Posterior vena cava (tissue), 2 donors: ENCODE measurements around the gene YEATS2. TPM values are rescaled to one million over a fixed set of nuclear protein-coding genes. Genes with fewer than 3 reads are reported as not detected.

Source experiments
- total RNA-seq, 2 donors: library from RNA; stranded (reverse); fragmentation: NEBNext Ultra II Directional; extraction: Animal tissue kit (Norgen Biotek cat#: 25700); gene quantifications; one replicate each; pipeline ENCODE4 v1.2.1, GENCODE V29; 2021
- donor health status: DM: yes; HTN: yes; CAD: no.
- donor health status: DM: yes; HTN: yes; CAD: no.

YEATS2 gene
- total RNA-seq, 2 donors from 2014 or later = 20.8 to 23.6 TPM

Other genes with a start within 250 kb of the YEATS2 start
- 1 to 10 TPM; 2.0 to 3.0 TPM for gene KLHL6, start 142.1 kb upstream of the YEATS2 start, total RNA-seq
- 10 to 100 TPM; 33.3 to 35.5 TPM for gene KLHL24, start 62.2 kb upstream of the YEATS2 start, total RNA-seq
- 1 to 10 TPM in 1 of 2 donors, not detected in 1; 1.4 TPM for gene MAP6D1, start 127.8 kb downstream of the YEATS2 start, total RNA-seq
- 10 to 100 TPM; 57.8 to 60.7 TPM for gene PARL, start 187.1 kb downstream of the YEATS2 start, total RNA-seq